CD4-positive, alpha-beta T cell treated with Interleukin-12 subunit alpha and Interleukin-12 subunit beta, for 1 hour (primary cell): Measurements from ENCODE around the gene TGFBR3.
A peak's percentile ranks its signal among the peaks of the same experiment; 100 is the strongest.

Experiments
- DNase-seq: peaks from one replicate; pipeline ENCODE4 v3.0.0-alpha.2; 2020

The TGFBR3 gene

GRCh38 chr1:91821126-91821868 is 64.7 kb downstream of the TGFBR3 start:
- no peak for DNase-seq

GRCh38 chr1:91819038-91819788 is 66.7 kb downstream of the TGFBR3 start:
- no peak for DNase-seq

- DNase-seq, result no peak
Measured at GRCh38 chr1:91818713-91818975, 67.3 kb downstream of the TGFBR3 start.

GRCh38 chr1:91817211-91817905 is 68.6 kb downstream of the TGFBR3 start:
- no peak for DNase-seq

GRCh38 chr1:91816031-91816430 is 69.9 kb downstream of the TGFBR3 start:
- DNase-seq, result no peak

- DNase-seq, result no peak
Measured at GRCh38 chr1:91814448-91814847, 71.5 kb downstream of the TGFBR3 start.

- no peak for DNase-seq
Measured at GRCh38 chr1:91813813-91814212, 72.1 kb downstream of the TGFBR3 start.

- DNase-seq, result no peak
Measured at GRCh38 chr1:91811363-91812025, 74.5 kb downstream of the TGFBR3 start.

- DNase-seq, result no peak
Measured at GRCh38 chr1:91809317-91809716, 76.6 kb downstream of the TGFBR3 start.

- DNase-seq, result no peak
Measured at GRCh38 chr1:91807921-91808620, 77.9 kb downstream of the TGFBR3 start.

- DNase-seq, result no peak
Measured at GRCh38 chr1:91806769-91807700, 78.9 kb downstream of the TGFBR3 start.

GRCh38 chr1:91806181-91806768 is 79.7 kb downstream of the TGFBR3 start:
- DNase-seq, result no peak

GRCh38 chr1:91805311-91805801 is 80.6 kb downstream of the TGFBR3 start:
- peak; percentile 35 for DNase-seq

- peak; percentile 85 for DNase-seq
Measured at GRCh38 chr1:91804546-91805023, 81.4 kb downstream of the TGFBR3 start.

GRCh38 chr1:91803847-91804545 is 82.0 kb downstream of the TGFBR3 start:
- DNase-seq, result peak; percentile 85

GRCh38 chr1:91803123-91803522 is 82.8 kb downstream of the TGFBR3 start:
- DNase-seq, result no peak

- DNase-seq, result no peak
Measured at GRCh38 chr1:91801496-91802115, 84.3 kb downstream of the TGFBR3 start.

- DNase-seq, result no peak
Measured at GRCh38 chr1:91799863-91800262, 86.1 kb downstream of the TGFBR3 start.

- no peak for DNase-seq
Measured at GRCh38 chr1:91799159-91799558, 86.8 kb downstream of the TGFBR3 start.

- no peak for DNase-seq
Measured at GRCh38 chr1:91798740-91799139, 87.2 kb downstream of the TGFBR3 start.
